Sigmoid colon (tissue), 7 donors: ENCODE measurements around the gene GPC6. TPM values are rescaled to one million over a fixed set of nuclear protein-coding genes. Genes with fewer than 3 reads are reported as not detected.

ENCODE experiments used
- DNase-seq: peaks from one replicate; pipeline ENCODE4 v3.0.0-alpha.2; 2019
- H3K27ac ChIP-seq, 4 donors: fragments of 200-600 bp; sonication (generic); one replicate each; pipeline ENCODE4 v1.5.1; 2016 to 2019; ENCODE audit warnings: mild to moderate bottlenecking in 1 of 4
- H3K27me3 ChIP-seq, 3 donors: fragments of 200-600 bp; sonication (generic); one replicate each; pipeline ENCODE4 v1.5.1; 2019; ENCODE audit warnings: mild to moderate bottlenecking in 1 of 3
- H3K36me3 ChIP-seq, 4 donors: fragments of 200-600 bp; sonication (generic); one replicate each; pipeline ENCODE4 v1.5.1; 2016 to 2019
- H3K4me1 ChIP-seq, 4 donors: fragments of 200-600 bp; sonication (generic); one replicate each; pipeline ENCODE4 v1.5.1; 2017 to 2019
- H3K4me3 ChIP-seq, 4 donors: fragments of 200-600 bp; sonication (generic); one replicate each; pipeline ENCODE4 v1.5.1; 2017 to 2019; ENCODE audit warnings: mild to moderate bottlenecking in 2 of 4, moderate library complexity in 1 of 4
- H3K9me3 ChIP-seq, 4 donors: fragments of 200-600 bp in 3 of 4; sonication (generic) in 3 of 4; one replicate each; pipeline versions ENCODE4 v1.5.1 to v1.6.1; 2013 to 2019
- CTCF ChIP-seq, 4 experiments: fragments of 450-650 bp in 3 of 4; fragments of 200-600 bp in 1 of 4; IDR thresholded peaks; one replicate each; pipeline ENCODE4 v1.5.1; 2016 to 2019; ENCODE audit warnings: antibody characterized with exemption in 4 of 4, mild to moderate bottlenecking in 3 of 4, moderate library complexity in 2 of 4
- EP300 ChIP-seq, 4 donors: sonication (generic); formaldehyde crosslinking; IDR thresholded peaks; one replicate each; pipeline ENCODE4 v1.6.1; 2017; ENCODE audit warnings: antibody characterized with exemption in 4 of 4
- POLR2A ChIP-seq, 2 donors: fragments of 450-650 bp; IDR thresholded peaks; one replicate each; pipeline ENCODE4 v1.6.1; 2016; ENCODE audit warnings: antibody characterized with exemption in 2 of 2, mild to moderate bottlenecking in 2 of 2, moderate library complexity in 2 of 2
- POLR2AphosphoS5 ChIP-seq, 4 donors: sonication (generic); formaldehyde crosslinking; IDR thresholded peaks; one replicate each; pipeline ENCODE4 v1.6.1; 2017; ENCODE audit warnings: antibody characterized with exemption in 4 of 4
- WGBS, 2 donors: extraction: QIAGEN DNeasy Blood & Tissue Kit; methylation state at CpG; one replicate each; pipeline ENCODE4 v1.1.7; 2013; 5-methylcytosine and 5-hydroxymethylcytosine counted together
- intact Hi-C: fragments of 100-400 bp; cut with DNase I; formaldehyde crosslinking; loops from one replicate; pipeline ENCODE4 v1.15.1; 2023
- polyA plus RNA-seq, 3 donors: library from polyadenylated mRNA; stranded (reverse); fragments of 200-250 nt; gene quantifications; one replicate each; pipeline ENCODE4 v1.2.3, GENCODE V29; 2013
- total RNA-seq, 4 donors: library from RNA; depleted of rRNA; stranded (reverse); fragments of >200 nt; gene quantifications; one replicate each; pipeline ENCODE4 v1.1.0, GENCODE V29; 2016
- donor health status: healthy with polysubstance abuse.
- donor health status: Bipolar disorder and iron deficiency.
- donor health status: healthy.

GPC6 gene
- total and polyA plus RNA-seq, 7 donors: 0.23 to 27.5 (median 14.4) TPM

- no peak for DNase-seq
- 82 to 88% methylated on average over 4 of the region's 4 CpGs for WGBS, 2 donors
- no peaks in the 10 kb centered on the region for H3K4me1 ChIP-seq
Measured at GRCh38 chr13:93283255-93283654, 56.6 kb downstream of the GPC6 start.

GRCh38 chr13:93284064-93284463 lies 57.5 kb downstream of the GPC6 start:
- Histone ChIP-seq H3K36me3 (no peaks in the 10 kb centered on the region), H3K27me3 (no peaks in the 10 kb centered on the region), H3K4me1 (no peaks in the 10 kb centered on the region), H3K4me3 (no peak overlapping the region), H3K27ac (no peak overlapping the region), H3K9me3 (no peaks in the 10 kb centered on the region)
- TF ChIP-seq EP300 (IDR thresholded peaks at IDR 0.05) (no peak), CTCF (IDR thresholded peaks at IDR 0.05) (no peak), POLR2AphosphoS5 (IDR thresholded peaks at IDR 0.05) (no peak), POLR2A (IDR thresholded peaks at IDR 0.05) (no peak)
- WGBS, 2 donors: 77 to 84% methylated on average over 1 of the region's 1 CpG
- DNase-seq: no peak
- intact Hi-C loops: no loop called here

More at GRCh38 chr13:93283255-93283654, 56.6 kb downstream of the GPC6 start:
- TF ChIP-seq POLR2AphosphoS5 (IDR thresholded peaks at IDR 0.05): no peak
- no peak for TF ChIP-seq POLR2A (IDR thresholded peaks at IDR 0.05)
- no peak for TF ChIP-seq EP300 (IDR thresholded peaks at IDR 0.05)
- no peak for TF ChIP-seq CTCF (IDR thresholded peaks at IDR 0.05)
- Histone ChIP-seq H3K36me3 (no peaks in the 10 kb centered on the region), H3K27me3 (no peaks in the 10 kb centered on the region), H3K4me3 (no peak overlapping the region), H3K27ac (no peak overlapping the region), H3K9me3 (no peaks in the 10 kb centered on the region)
- intact Hi-C loops: no loop called here

GRCh38 chr13:93286047-93286446 lies 59.4 kb downstream of the GPC6 start:
- Histone ChIP-seq H3K4me1 (no peaks in the 10 kb centered on the region), H3K27me3 (no peaks in the 10 kb centered on the region), H3K27ac (no peak overlapping the region), H3K36me3 (no peaks in the 10 kb centered on the region), H3K9me3 (no peaks in the 10 kb centered on the region), H3K4me3 (no peak overlapping the region)
- TF ChIP-seq POLR2A (IDR thresholded peaks at IDR 0.05) (no peak), EP300 (IDR thresholded peaks at IDR 0.05) (no peak)
- WGBS, 2 donors: 74 to 83% methylated on average over 4 of the region's 4 CpGs
- no peak for DNase-seq
- intact Hi-C loops: no loop called here

- no peak overlapping the region for H3K27ac ChIP-seq
- no peaks in the 10 kb centered on the region for H3K9me3 ChIP-seq
- H3K27me3 ChIP-seq: no peaks in the 10 kb centered on the region
- TF ChIP-seq CTCF (IDR thresholded peaks at IDR 0.05) (no peak), POLR2A (IDR thresholded peaks at IDR 0.05) (no peak), POLR2AphosphoS5 (IDR thresholded peaks at IDR 0.05) (no peak), EP300 (IDR thresholded peaks at IDR 0.05) (no peak)
- no peaks in the 10 kb centered on the region for H3K4me1 ChIP-seq
- intact Hi-C loops: no loop called here
- H3K4me3 ChIP-seq: no peak overlapping the region
- H3K36me3 ChIP-seq: no peaks in the 10 kb centered on the region
- 68 to 81% methylated on average over 4 of the region's 4 CpGs for WGBS, 2 donors
- no peak for DNase-seq
Measured at GRCh38 chr13:93289053-93289452, 62.4 kb downstream of the GPC6 start.

- no peak for DNase-seq
- Histone ChIP-seq H3K4me3 (no peak overlapping the region), H3K9me3 (no peaks in the 10 kb centered on the region), H3K27me3 (no peaks in the 10 kb centered on the region), H3K36me3 (no peaks in the 10 kb centered on the region), H3K4me1 (no peaks in the 10 kb centered on the region), H3K27ac (no peak overlapping the region)
- intact Hi-C loops: no loop called here
- whole genome bisulfite sequencing, 2 donors: 62 to 82% methylated on average over 1 of the region's 1 CpG
- TF ChIP-seq CTCF (IDR thresholded peaks at IDR 0.05): no peak
Measured at GRCh38 chr13:93289842-93290241, 63.2 kb downstream of the GPC6 start.
